OCI-LY7 (cell line): ENCODE results near the gene ACKR2. TPM values are rescaled to one million over a fixed set of nuclear protein-coding genes. Genes with fewer than 3 reads are reported as not detected.
A peak's percentile ranks its signal among the peaks of the same experiment; 100 is the strongest.

Source experiments
- BruUV-seq: library from RNA; stranded (reverse); fragments of 400-500 nt; replicated peaks from 2 replicates; lab custom pipeline; 2021; lab: Mats Ljungman, UMichigan
- CTCF ChIA-PET: fragments of 300-600 bp; sonication (Branson Sonifier 250); formaldehyde crosslinking; loops from one replicate; lab custom pipeline; 2022; ENCODE audit warnings: antibody characterized with exemption; ENCODE audit not compliant: unreplicated experiment; lab: Charles Lee
- POLR2A ChIA-PET: fragments of 300-600 bp; sonication (Branson Sonifier 250); formaldehyde crosslinking; loops from one replicate; lab custom pipeline; 2022; ENCODE audit warnings: antibody characterized with exemption; lab: Charles Lee
- DNase-seq: peaks from one replicate; pipeline ENCODE4 v3.0.0-alpha.2; 2015; ENCODE audit warnings: low spot score
- H2AFZ ChIP-seq: fragments of 200-600 bp; sonication (generic), shearing (Covaris generic); 2 replicates; pipeline ENCODE4 v1.6.1; 2014; ENCODE audit warnings: mild to moderate bottlenecking, antibody characterized with exemption, low read length, moderate library complexity
- H3K27ac ChIP-seq: fragments of 200-600 bp; sonication (generic); 2 replicates; pipeline ENCODE4 v1.5.1; 2014; ENCODE audit warnings: mixed run types, low read depth, mild to moderate bottlenecking, moderate library complexity, low read length, inconsistent platforms; ENCODE audit not compliant: poor library complexity, severe bottlenecking
- H3K36me3 ChIP-seq: fragments of 200-600 bp; sonication (generic); 2 replicates; pipeline ENCODE4 v1.6.1; 2014; ENCODE audit warnings: mild to moderate bottlenecking, antibody characterized with exemption, low read length, moderate library complexity, mixed read lengths; ENCODE audit not compliant: insufficient read depth
- H3K4me1 ChIP-seq: fragments of 200-600 bp; sonication (generic); 2 replicates; pipeline ENCODE4 v1.5.1; 2014; ENCODE audit warnings: mild to moderate bottlenecking, low read length; ENCODE audit not compliant: insufficient read depth, poor library complexity, severe bottlenecking
- H3K4me2 ChIP-seq: fragments of 200-600 bp; sonication (generic); 2 replicates; pipeline ENCODE4 v1.6.1; 2014; ENCODE audit warnings: mild to moderate bottlenecking, low read length
- H3K4me3 ChIP-seq: fragments of 200-600 bp; sonication (generic); 2 replicates; pipeline ENCODE4 v1.5.1; 2014; ENCODE audit warnings: mild to moderate bottlenecking, low read depth, low read length; ENCODE audit not compliant: poor library complexity, severe bottlenecking
- H3K79me2 ChIP-seq: fragments of 200-600 bp; sonication (generic); 2 replicates; pipeline ENCODE4 v1.6.1; 2016; ENCODE audit warnings: low read depth, mild to moderate bottlenecking, low read length, moderate library complexity, mixed read lengths; ENCODE audit not compliant: insufficient read depth
- H3K9me2 ChIP-seq: fragments of 200-600 bp; sonication (generic); 2 replicates; pipeline ENCODE4 v1.6.1; 2016; ENCODE audit warnings: mild to moderate bottlenecking, low read length, mixed read lengths; ENCODE audit not compliant: insufficient read depth
- H3K9me3 ChIP-seq: fragments of 200-600 bp; sonication (generic); 2 replicates; pipeline ENCODE4 v1.6.1; 2014; ENCODE audit warnings: mild to moderate bottlenecking, mixed run types, low read length, mixed read lengths
- H4K20me1 ChIP-seq: fragments of 200-600 bp; sonication (generic); 2 replicates; pipeline ENCODE4 v1.6.1; 2014; ENCODE audit warnings: mild to moderate bottlenecking, antibody characterized with exemption, low read length, moderate library complexity, mixed read lengths; ENCODE audit not compliant: insufficient read depth
- CTCF ChIP-seq: fragments of 200-600 bp; sonication (generic); conservative IDR thresholded peaks from 2 replicates; pipeline ENCODE4 v1.5.1; 2014; ENCODE audit warnings: mild to moderate bottlenecking, antibody characterized with exemption, low read length, moderate library complexity, mixed read lengths
- EZH2phosphoT487 ChIP-seq: fragments of 200-600 bp; sonication (generic); IDR thresholded peaks from 2 replicates; pipeline ENCODE4 v1.6.1; 2018; ENCODE audit warnings: low read depth, borderline replicate concordance, mild to moderate bottlenecking, mixed run types, antibody characterized with exemption, low read length, moderate library complexity, mixed read lengths
- intact Hi-C: fragments of 100-400 bp; cut with micrococcal nuclease; formaldehyde crosslinking; loops from one replicate; pipeline ENCODE4 v1.10.0; 2022; ENCODE audit not compliant: unreplicated experiment
- total RNA-seq, 2 experiments: library from RNA; depleted of rRNA in 1 of 2; stranded (reverse); fragments of >200 nt in 1 of 2; shearing (Covaris generic) in 1 of 2; gene quantifications; 2 replicates each; pipeline ENCODE4 v1.2.3, GENCODE V29; 2014 to 2022

The ACKR2 gene
- total RNA-seq, 2 experiments from 2014 or later = 2.9 TPM; not detected in 1

DNA sequence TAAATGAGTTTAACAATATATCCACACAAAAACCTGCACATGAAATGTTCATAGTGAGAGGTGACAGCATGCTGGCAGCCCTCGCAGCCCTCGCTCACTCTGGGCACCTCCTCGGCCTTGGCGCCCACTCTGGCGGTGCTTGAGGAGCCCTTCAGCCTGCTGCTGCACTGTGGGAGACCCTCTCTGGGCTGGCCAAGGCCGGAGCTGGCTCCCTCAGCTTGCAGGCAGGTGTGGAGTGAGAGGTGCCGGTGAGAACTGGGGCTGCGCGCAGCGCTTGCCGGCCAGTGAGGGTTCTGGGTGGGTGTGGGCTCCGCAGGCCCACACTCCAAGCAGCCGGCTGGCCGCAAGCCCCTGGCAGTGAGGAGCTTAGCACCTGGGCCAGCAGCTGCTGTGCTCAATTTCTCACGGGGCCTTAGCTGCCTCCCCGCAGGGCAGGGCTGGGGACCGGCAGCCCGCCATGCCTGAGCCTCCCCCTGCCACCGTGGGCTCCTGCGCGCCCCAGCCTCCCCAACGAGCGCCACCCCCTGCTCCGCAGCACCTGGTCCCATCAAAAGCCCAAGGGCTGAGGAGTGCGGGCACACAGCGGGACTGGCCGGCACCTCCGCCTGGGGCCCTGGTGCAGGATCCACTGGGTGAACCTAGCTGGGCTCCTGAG is 39.6 kb upstream of the ACKR2 start:
- Histone ChIP-seq H3K9me3 (no peaks in the 10 kb centered on the region), H3K27ac (no peak overlapping the region), H3K4me2 (no peak overlapping the region), H3K4me3 (no peak overlapping the region), H3K79me2 (no peaks in the 10 kb centered on the region), H2AFZ (no peak overlapping the region), H4K20me1 (no peaks in the 10 kb centered on the region), H3K4me1 (no peaks in the 10 kb centered on the region), H3K9me2 (no peaks in the 10 kb centered on the region), H3K36me3 (no peaks in the 10 kb centered on the region)
- TF ChIP-seq EZH2phosphoT487 (no peak), CTCF (no peak)
- CTCF ChIA-PET = no interaction called here
- BruUV-seq = no TSS peak
- no peak for DNase-seq
- intact Hi-C loops = no loop called here
- POLR2A ChIA-PET = interaction anchor here (0.6 kb wide), 1 partner anchor 217 kb away, joined by 4 read pairs; no protein-coding TSS in a partner anchor

GRCh38 chr3:42771271-42771670 is 38.0 kb upstream of the ACKR2 start:
- no peak for TF ChIP-seq EZH2phosphoT487
- no peak for TF ChIP-seq CTCF
- BruUV-seq = no TSS peak
- ChIA-PET CTCF (no interaction called here), POLR2A (no interaction called here)
- no peak overlapping the region for H3K27ac ChIP-seq
- no peak overlapping the region for H3K4me2 ChIP-seq
- H2AFZ ChIP-seq = no peak overlapping the region
- DNase-seq = no peak
- H3K9me2 ChIP-seq = no peaks in the 10 kb centered on the region
- no peaks in the 10 kb centered on the region for H3K36me3 ChIP-seq
- intact Hi-C loops = no loop called here
- no peaks in the 10 kb centered on the region for H3K4me1 ChIP-seq
- no peak overlapping the region for H3K4me3 ChIP-seq
- H3K79me2 ChIP-seq = no peaks in the 10 kb centered on the region
- no peaks in the 10 kb centered on the region for H4K20me1 ChIP-seq
- H3K9me3 ChIP-seq = no peaks in the 10 kb centered on the region

DNA sequence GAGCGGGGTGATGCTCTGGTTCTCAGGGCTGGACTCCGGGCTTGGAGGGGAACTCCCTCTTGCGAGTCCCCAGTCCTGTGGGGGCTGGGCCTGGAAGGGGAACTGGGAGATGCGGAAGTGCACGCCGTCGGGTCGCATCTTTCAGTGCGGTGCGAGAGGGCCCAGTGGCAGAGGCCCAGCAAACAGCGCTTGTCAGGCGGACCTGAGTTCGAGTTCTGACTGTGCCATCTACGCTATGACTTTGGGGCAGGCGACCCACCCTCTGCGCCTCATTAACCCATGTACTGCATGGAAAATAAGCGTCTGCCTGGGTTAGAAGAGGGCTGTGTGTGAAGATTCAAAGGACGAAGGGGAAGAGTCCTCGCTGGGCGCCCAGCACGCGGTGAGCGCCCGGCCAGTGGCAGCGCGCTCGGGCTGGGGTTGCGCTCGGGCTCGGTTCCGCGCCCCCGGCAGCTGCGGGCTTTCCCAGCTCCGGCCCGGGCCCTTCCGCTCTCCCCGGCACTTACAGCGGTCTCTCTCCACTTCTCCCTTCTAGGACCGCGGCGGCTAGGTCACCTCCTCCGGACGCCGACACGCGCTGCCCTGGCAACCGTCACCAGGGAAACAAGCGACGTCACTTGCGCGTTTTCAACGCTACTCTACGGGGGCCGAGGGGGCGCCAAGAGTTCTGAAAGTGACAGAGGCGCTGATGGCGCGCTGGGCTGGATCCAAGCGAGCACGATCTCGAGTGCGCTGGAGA is 36.4 kb upstream of the ACKR2 start, which contains the start of gene CCDC13:
Gene CCDC13 (minus strand): TSS at position 584 of the 739 bp plus-strand sequence. CDS start 14,908 bp downstream, outside the sequence.
- no peaks in the 10 kb centered on the region for H3K36me3 ChIP-seq
- H3K27ac ChIP-seq = no peak within 1 kb of the TSS
- no peaks in the 10 kb centered on the region for H3K4me1 ChIP-seq
- H3K9me2 ChIP-seq = no peaks in the 10 kb centered on the region
- H3K4me2 ChIP-seq = peak within 1 kb of the TSS; percentile 59
- H2AFZ ChIP-seq = peak within 1 kb of the TSS; percentile 39; the same call in 1 of the 2 replicates
- POLR2A ChIA-PET = no interaction called here
- H3K4me3 ChIP-seq = peak within 1 kb of the TSS; percentile 44
- intact Hi-C loops = no loop called here
- no peaks in the 10 kb centered on the region for H3K79me2 ChIP-seq
- no peaks in the 10 kb centered on the region for H3K9me3 ChIP-seq
- DNase-seq = peak; percentile 74
- TF ChIP-seq EZH2phosphoT487 (no peak), CTCF (no peak; the same call in 1 of the 2 replicates)
- no peaks in the 10 kb centered on the region for H4K20me1 ChIP-seq
- CTCF ChIA-PET = no interaction called here
- no TSS peak for BruUV-seq
